HepG2 (cell line): ENCODE results near the gene AKAP1. TPM values are rescaled to one million over a fixed set of nuclear protein-coding genes. Genes with fewer than 3 reads are reported as not detected.

Experiments
- ARNTL ChIP-seq: sonication (generic); formaldehyde crosslinking; IDR thresholded peaks from 2 replicates; pipeline ENCODE4 v1.4.0; 2020; ENCODE audit warnings: mild to moderate bottlenecking, missing genetic modification reagents
- BATF2 ChIP-seq: sonication (generic); formaldehyde crosslinking; IDR thresholded peaks from 2 replicates; pipeline ENCODE4 v1.8.0; 2022; ENCODE audit warnings: mild to moderate bottlenecking, missing genetic modification reagents, moderate library complexity
- CC2D1A ChIP-seq: sonication (generic); formaldehyde crosslinking; IDR thresholded peaks from 2 replicates; pipeline ENCODE4 v1.8.1; 2023; ENCODE audit warnings: mild to moderate bottlenecking, missing genetic modification reagents
- GATAD1 ChIP-seq: IDR thresholded peaks from 2 replicates; pipeline ENCODE4 v1.6.1; 2016; ENCODE audit warnings: missing genetic modification reagents, missing compliant biosample characterization
- HNRNPUL1 ChIP-seq: fragments of 200-400 bp; formaldehyde crosslinking; IDR thresholded peaks from 2 replicates; pipeline ENCODE4 v1.6.1; 2017; ENCODE audit warnings: low read depth, mild to moderate bottlenecking, low read length, moderate library complexity
- ISX ChIP-seq: sonication (generic); formaldehyde crosslinking; conservative IDR thresholded peaks from 2 replicates; pipeline ENCODE4 v1.5.0; 2020; ENCODE audit warnings: missing genetic modification reagents
- MED13 ChIP-seq: sonication (generic); formaldehyde crosslinking; IDR thresholded peaks from 2 replicates; pipeline ENCODE4 v1.5.0; 2020; ENCODE audit warnings: missing genetic modification reagents
- NCOA5 ChIP-seq: sonication (generic); formaldehyde crosslinking; IDR thresholded peaks from 2 replicates; pipeline ENCODE4 v1.4.0; 2020; ENCODE audit warnings: missing genetic modification reagents
- NFAT5 ChIP-seq: sonication (generic); formaldehyde crosslinking; IDR thresholded peaks from 2 replicates; pipeline ENCODE4 v1.4.0; 2020; ENCODE audit warnings: missing genetic modification reagents
- PBX3 ChIP-seq: sonication (generic); formaldehyde crosslinking; IDR thresholded peaks from 2 replicates; pipeline ENCODE4 v1.8.1; 2023; ENCODE audit warnings: missing genetic modification reagents, inconsistent platforms, borderline replicate concordance
- SIN3A ChIP-seq: IDR thresholded peaks from 2 replicates; pipeline ENCODE4 v1.6.1; 2011; ENCODE audit warnings: low read depth, mild to moderate bottlenecking, control low read depth, low read length, borderline replicate concordance
- SMC3 ChIP-seq: IDR thresholded peaks from 2 replicates; pipeline ENCODE4 v1.6.1; 2011; ENCODE audit warnings: low read length, improper control_type of control experiment
- TMF1 ChIP-seq: sonication (generic); formaldehyde crosslinking; IDR thresholded peaks from 2 replicates; pipeline ENCODE4 v1.8.1; 2022; ENCODE audit warnings: low read depth, missing genetic modification reagents
- TOPORS ChIP-seq: sonication (generic); formaldehyde crosslinking; IDR thresholded peaks from 2 replicates; pipeline ENCODE4 v1.8.0; 2023; ENCODE audit warnings: mild to moderate bottlenecking, missing genetic modification reagents
- TRIM24 ChIP-seq: sonication (generic); formaldehyde crosslinking; IDR thresholded peaks from 2 replicates; pipeline ENCODE4 v1.8.0; 2022; ENCODE audit warnings: mild to moderate bottlenecking, missing genetic modification reagents
- ZNF230 ChIP-seq: sonication (generic); formaldehyde crosslinking; IDR thresholded peaks from 2 replicates; pipeline ENCODE4 v1.4.0; 2020; ENCODE audit warnings: mild to moderate bottlenecking, missing genetic modification reagents
- ZNF337 ChIP-seq: sonication (generic); formaldehyde crosslinking; IDR thresholded peaks from 2 replicates; pipeline ENCODE4 v1.5.1; 2020; ENCODE audit warnings: missing genetic modification reagents, low read depth, mild to moderate bottlenecking, borderline replicate concordance
- ZNF44 ChIP-seq: sonication (generic); formaldehyde crosslinking; IDR thresholded peaks from 2 replicates; pipeline ENCODE4 v1.5.1; 2020; ENCODE audit warnings: mild to moderate bottlenecking, missing genetic modification reagents
- ZNF512B ChIP-seq: sonication (generic); formaldehyde crosslinking; IDR thresholded peaks from 2 replicates; pipeline ENCODE4 v1.5.1; 2020; ENCODE audit warnings: missing genetic modification reagents, mild to moderate bottlenecking, borderline replicate concordance
- ZNF616 ChIP-seq: sonication (generic); formaldehyde crosslinking; IDR thresholded peaks from 2 replicates; pipeline ENCODE4 v1.5.0; 2020; ENCODE audit warnings: low read depth, mild to moderate bottlenecking, missing genetic modification reagents
- polyA plus RNA-seq, 8 experiments: library from polyadenylated mRNA; depleted of rRNA in 3 of 8; stranded (reverse) in 7 of 8; unstranded in 1 of 8; fragments of >200 nt; fragmentation: Illumina TruSeq in 4 of 8; extraction: Trizol in 4 of 8; gene quantifications; 2 replicates each; pipeline versions ENCODE4 v1.2.1 to v1.2.3, GENCODE V29; 2011 to 2016; ENCODE audit warnings: low read depth in 4 of 8, missing spikeins in 1 of 8, mixed read lengths in 1 of 8; ENCODE audit not compliant: insufficient read depth in 1 of 8
- total RNA-seq, 5 experiments: library from RNA; depleted of rRNA; stranded (reverse); fragments of >200 nt; fragmentation: Illumina TruSeq; extraction: Trizol; gene quantifications; 2 replicates each; pipeline ENCODE4 v1.2.3, GENCODE V29; 2016; ENCODE audit warnings: low read depth in 1 of 5

Gene AKAP1
- total and polyA plus RNA-seq, 2 of the 13 experiments (the other 11 are each of a cell fraction or from before 2014, with no cell fraction given): 101 to 131 TPM

GRCh38 chr17:57085448-57086068, 512 bp downstream of the AKAP1 start (continued):
- TF ChIP-seq ZNF512B (CRISPR knock-in tag) (no peak), ZNF616 (peak; percentile 77; the same call in 1 of the 2 replicates), SIN3A (peak; percentile 66), MED13 (CRISPR knock-in tag) (peak; percentile 91; the same call in 1 of the 2 replicates), TOPORS (CRISPR knock-in tag) (peak; percentile 57), HNRNPUL1 (peak; percentile 50; the same call in 1 of the 2 replicates), CC2D1A (CRISPR knock-in tag) (no peak; the same call in 1 of the 2 replicates), NCOA5 (CRISPR knock-in tag) (no peak), ZNF230 (CRISPR knock-in tag) (peak; percentile 72; the same call in 1 of the 2 replicates), ZNF44 (CRISPR knock-in tag) (no peak), TRIM24 (CRISPR knock-in tag) (peak; percentile 42; the same call in 1 of the 2 replicates), TMF1 (CRISPR knock-in tag) (no peak), ISX (peak; percentile 50; the same call in 1 of the 2 replicates), ZNF337 (CRISPR knock-in tag) (peak; percentile 92; the same call in 1 of the 2 replicates), PBX3 (CRISPR knock-in tag) (no peak), GATAD1 (CRISPR knock-in tag) (peak; percentile 56; the same call in 1 of the 2 replicates), SMC3 (no peak), ARNTL (CRISPR knock-in tag) (peak; percentile 86), NFAT5 (CRISPR knock-in tag) (0 out of 2 replicates have a peak, but pooled peaks have one; percentile 13), BATF2 (CRISPR knock-in tag) (peak; percentile 75; the same call in 1 of the 2 replicates)
